ENCODE measurements around the gene ATAD3C.
"Not testable (repeated sequence)": the region's sequence is repeated elsewhere in the genome, so short reads cannot be mapped to it uniquely, and the experiment has no call there.

The ATAD3C gene

DNA sequence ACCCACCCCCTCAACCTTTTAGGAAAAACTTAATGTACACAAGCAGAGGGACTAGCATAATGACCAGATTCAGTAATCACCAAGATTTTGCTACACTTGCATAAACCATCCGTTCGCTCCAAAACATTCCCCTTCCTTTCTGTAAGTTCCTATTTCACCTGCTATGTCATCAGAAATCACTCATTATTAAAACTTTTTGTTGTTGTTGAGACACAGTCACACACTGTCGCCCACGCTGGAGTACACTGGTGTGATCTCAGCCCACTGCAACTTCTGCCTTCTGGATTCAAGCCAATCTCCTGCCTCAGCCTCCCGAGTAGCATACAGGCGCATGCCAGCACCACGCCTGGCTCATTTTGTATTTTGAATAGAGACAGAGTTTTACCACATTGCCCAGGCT is 45.8 kb upstream of the ATAD3C start:
- TF ChIP-seq, protein P1, sequence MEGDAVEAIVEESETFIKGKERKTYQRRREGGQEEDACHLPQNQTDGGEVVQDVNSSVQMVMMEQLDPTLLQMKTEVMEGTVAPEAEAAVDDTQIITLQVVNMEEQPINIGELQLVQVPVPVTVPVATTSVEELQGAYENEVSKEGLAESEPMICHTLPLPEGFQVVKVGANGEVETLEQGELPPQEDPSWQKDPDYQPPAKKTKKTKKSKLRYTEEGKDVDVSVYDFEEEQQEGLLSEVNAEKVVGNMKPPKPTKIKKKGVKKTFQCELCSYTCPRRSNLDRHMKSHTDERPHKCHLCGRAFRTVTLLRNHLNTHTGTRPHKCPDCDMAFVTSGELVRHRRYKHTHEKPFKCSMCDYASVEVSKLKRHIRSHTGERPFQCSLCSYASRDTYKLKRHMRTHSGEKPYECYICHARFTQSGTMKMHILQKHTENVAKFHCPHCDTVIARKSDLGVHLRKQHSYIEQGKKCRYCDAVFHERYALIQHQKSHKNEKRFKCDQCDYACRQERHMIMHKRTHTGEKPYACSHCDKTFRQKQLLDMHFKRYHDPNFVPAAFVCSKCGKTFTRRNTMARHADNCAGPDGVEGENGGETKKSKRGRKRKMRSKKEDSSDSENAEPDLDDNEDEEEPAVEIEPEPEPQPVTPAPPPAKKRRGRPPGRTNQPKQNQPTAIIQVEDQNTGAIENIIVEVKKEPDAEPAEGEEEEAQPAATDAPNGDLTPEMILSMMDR (IDR thresholded peaks at IDR 0.05; ENCODE audit: insufficient read depth, low read depth, low read length, missing control alignments) = no peak
- DNase-seq (ENCODE audit: low read depth) = no peak
- H3K4me3 ChIP-seq (ENCODE audit: low read depth, low read length) = no peak overlapping the region

DNA sequence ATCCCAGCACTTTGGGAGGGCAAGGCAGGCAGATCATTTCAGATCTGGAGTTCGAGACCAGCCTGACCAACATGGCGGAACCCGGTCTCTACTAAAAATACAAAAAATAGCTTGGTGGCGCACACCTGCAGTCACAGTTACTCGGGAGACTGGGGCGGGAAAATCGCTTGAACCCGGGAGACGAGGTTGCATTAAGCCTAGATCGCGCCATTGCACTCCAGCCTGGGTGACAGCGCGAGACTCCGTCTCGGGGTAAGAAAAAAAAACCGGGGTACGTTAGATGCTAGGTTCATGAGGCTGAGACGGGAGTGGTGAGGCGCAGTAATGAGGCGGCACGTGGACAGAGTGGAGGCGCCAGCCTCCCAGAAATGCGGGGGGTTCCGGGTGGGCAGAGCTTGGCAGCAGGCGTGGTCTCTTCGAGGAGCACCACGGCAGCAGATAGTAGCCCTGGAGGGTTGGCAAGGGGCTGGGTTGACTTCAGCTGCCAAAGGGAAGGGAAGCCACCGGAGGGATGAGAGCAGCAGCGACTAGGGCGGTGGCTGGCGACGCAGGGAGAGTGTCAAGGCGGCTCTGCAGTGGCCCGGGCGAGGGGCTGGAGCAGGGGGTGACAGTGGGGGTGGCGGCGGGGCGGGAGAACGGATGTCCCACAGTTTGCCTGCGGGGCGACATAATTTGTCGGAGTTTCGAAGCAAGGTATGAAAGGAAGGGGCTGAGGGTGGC is 43.2 kb upstream of the ATAD3C start:
- peak overlapping the region; percentile 78 for H3K4me3 ChIP-seq (ENCODE audit: low read depth, low read length)
- DNase-seq (ENCODE audit: low read depth) = peak; percentile 44
- TF ChIP-seq, protein P1 (IDR thresholded peaks at IDR 0.05; ENCODE audit: insufficient read depth, low read depth, low read length, missing control alignments) = no peak

DNA sequence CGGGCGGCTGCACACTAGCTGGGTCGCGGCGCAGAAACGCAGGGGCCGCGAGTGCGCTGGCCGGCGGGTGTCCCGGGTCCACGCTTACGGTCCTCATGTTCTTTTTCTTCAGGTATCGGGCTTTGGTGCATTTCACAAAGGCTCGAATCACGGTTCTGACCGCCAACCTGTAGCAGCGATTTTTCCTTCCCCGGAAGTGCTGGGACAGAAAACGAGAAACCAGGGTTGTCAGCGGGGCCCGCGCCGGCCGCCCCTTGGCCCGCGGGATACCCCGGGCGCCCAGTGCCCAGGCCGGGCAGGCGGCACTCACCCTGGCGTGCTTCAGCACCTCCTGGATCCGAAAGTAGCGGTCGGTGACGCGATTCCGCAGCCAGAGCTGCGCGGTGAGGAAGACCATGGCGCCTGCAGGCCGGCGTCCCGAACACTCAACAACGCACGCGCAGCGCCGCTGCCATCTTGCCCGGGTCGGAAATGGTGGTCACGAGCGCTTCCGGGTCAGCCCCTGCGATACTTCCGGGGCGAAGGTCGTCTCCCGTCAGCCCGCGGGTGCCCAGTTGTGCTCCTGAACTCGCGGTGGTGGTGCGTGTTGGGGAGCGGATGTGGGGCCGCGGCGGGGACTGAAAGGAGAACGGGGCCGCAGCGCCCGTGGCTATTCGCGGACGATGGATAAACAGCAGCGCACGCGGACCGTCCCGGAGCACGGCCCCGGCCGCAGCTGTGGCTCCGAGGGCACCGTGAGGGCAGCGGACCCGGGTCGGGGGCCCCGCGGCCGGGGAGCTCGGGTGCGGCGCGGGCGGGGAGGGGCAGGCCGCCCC is 42.5 kb upstream of the ATAD3C start, which contains the start of gene MRPL20:
Gene MRPL20 (minus strand): TSS at position 473 of the 815 bp plus-strand sequence. CDS start 76 bp downstream, at position 397.
- peak; percentile 97 for DNase-seq (ENCODE audit: low read depth)
- TF ChIP-seq, protein P1 (IDR thresholded peaks at IDR 0.05; ENCODE audit: insufficient read depth, low read depth, low read length, missing control alignments) = no peak
- H3K4me3 ChIP-seq (ENCODE audit: low read depth, low read length) = peak within 1 kb of the TSS; percentile 78

DNA sequence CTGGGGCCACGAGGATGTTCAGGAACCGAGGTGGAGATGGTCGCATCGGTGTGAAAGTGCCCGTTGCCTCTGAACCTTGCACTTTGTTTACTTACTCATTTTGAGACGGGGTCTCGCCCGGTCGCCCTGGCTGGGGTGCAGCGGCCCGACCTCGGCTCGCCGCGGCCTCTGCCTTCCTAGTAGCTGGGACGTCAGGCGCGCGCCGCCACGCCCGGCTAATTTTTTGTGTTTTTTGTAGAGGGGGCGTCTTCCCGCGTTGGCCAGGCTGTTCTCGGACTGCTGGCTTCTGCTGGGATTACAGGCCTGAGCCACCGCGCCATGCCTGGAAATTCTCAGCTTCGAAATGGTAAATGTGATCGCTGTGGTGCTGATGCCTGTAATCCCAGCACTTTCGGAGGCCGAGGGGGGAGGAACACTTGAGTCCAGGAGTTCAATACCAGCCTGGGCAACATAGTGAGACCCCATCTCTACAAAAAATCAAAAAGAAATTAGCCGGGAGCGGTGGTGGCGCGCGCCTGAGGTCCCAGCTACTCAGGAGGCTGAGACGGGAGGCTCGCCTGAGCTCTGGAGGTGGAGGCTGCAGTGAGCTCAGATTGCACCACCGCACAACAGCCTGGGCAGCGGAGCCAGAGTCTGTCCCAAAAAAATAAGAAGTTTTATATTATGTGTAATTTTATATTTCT is 41.7 kb upstream of the ATAD3C start:
- H3K4me3 ChIP-seq (ENCODE audit: low read depth, low read length) = peak overlapping the region; percentile 78
- TF ChIP-seq, protein P1 (IDR thresholded peaks at IDR 0.05; ENCODE audit: insufficient read depth, low read depth, low read length, missing control alignments) = no peak
- peak; percentile 63 for DNase-seq (ENCODE audit: low read depth)

DNA sequence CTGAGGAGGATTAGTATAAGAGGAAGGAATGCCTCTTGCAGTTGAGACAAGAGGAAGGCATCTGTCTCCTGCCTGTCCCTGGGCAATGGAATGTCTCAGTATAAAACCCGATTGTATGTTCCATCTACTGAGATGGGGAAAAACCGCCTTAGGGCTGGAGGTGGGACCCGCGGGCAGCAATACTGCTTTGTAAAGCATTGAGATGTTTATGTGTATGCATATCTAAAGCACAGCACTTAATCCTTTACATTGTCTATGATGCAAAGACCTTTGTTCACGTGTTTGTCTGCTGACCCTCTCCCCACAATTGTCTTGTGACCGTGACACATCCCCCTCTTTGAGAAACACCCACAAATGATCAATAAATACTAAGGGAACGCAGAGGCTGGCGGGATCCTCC is 39.3 kb upstream of the ATAD3C start:
- not testable (repeated sequence) for DNase-seq (ENCODE audit: low read depth); H3K4me3 ChIP-seq (ENCODE audit: low read depth, low read length)

DNA sequence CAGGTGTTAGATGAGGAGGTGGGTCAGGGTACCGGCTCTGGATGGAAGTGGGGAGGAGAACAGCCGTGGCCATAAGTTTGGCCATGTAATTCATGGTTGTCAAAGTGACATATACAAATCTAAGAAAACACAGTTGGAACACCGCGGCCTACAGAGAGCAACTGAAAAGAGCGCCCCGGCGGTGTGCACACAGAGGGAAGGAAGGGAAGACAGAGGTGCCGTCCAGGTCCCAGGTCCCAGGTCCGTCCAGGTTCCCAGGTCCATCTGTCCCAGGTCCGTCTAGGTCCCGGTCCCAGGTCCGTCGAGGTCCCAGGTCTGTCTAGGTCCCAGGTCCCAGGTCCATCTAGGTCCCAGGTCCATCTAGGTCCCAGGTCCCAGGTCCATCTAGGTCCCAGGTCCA is 37.9 kb upstream of the ATAD3C start:
- DNase-seq (ENCODE audit: low read depth) = no peak
- TF ChIP-seq, protein P1 (IDR thresholded peaks at IDR 0.05; ENCODE audit: insufficient read depth, low read depth, low read length, missing control alignments) = no peak
- H3K4me3 ChIP-seq (ENCODE audit: low read depth, low read length) = no peak overlapping the region

DNA sequence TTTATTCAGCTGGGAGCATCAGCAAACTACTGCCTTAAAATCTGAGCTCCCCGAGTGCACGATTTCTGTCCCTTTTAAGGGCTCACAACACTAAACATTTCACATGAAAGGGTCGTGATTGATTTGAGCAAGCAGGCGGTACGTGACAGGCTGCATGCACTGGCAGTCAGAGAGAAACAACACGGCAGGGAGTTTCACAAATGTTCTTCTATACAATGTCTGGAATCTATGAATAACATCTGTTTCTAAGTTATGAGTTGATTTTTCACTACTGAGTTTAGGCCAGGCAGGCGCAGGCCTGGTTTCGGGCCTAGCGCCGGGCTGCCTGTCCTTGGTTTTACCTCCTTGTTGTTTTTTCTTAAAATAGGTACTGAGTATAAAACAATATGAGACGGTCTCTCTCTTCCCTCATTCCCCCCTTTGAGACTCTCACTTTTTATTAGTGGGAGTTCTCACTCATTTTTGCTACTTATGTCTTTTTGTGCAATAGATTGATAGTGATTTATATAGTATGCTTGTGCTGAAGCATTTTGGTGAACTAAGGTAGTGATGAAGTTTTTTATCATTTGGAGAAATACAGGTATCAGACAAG is 37.1 kb upstream of the ATAD3C start:
- H3K4me3 ChIP-seq (ENCODE audit: low read depth, low read length) = not testable (repeated sequence)
- DNase-seq (ENCODE audit: low read depth) = peak; percentile 75
